Measurements from ENCODE around the gene ESYT2.

GRCh38 chr7:158740013-158740656 is 89.2 kb downstream of the ESYT2 start:
- TF ChIP-seq, protein P1, sequence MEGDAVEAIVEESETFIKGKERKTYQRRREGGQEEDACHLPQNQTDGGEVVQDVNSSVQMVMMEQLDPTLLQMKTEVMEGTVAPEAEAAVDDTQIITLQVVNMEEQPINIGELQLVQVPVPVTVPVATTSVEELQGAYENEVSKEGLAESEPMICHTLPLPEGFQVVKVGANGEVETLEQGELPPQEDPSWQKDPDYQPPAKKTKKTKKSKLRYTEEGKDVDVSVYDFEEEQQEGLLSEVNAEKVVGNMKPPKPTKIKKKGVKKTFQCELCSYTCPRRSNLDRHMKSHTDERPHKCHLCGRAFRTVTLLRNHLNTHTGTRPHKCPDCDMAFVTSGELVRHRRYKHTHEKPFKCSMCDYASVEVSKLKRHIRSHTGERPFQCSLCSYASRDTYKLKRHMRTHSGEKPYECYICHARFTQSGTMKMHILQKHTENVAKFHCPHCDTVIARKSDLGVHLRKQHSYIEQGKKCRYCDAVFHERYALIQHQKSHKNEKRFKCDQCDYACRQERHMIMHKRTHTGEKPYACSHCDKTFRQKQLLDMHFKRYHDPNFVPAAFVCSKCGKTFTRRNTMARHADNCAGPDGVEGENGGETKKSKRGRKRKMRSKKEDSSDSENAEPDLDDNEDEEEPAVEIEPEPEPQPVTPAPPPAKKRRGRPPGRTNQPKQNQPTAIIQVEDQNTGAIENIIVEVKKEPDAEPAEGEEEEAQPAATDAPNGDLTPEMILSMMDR (IDR thresholded peaks at IDR 0.05), result no peak
- TF ChIP-seq POLR2A (IDR thresholded peaks at IDR 0.05) (no peak), POLR2AphosphoS5 (IDR thresholded peaks at IDR 0.05) (no peak), EP300 (IDR thresholded peaks at IDR 0.05) (no peak)
